Stimulated activated naive CD8-positive, alpha-beta T cell treated with anti-CD3 and anti-CD28 coated beads, Interleukin-15, Interleukin-2, amounts not matched to agents 100 U/mL and 50 U/mL, for 24 hours (primary cell): Measurements from ENCODE around the gene TCP1.
"Not testable (repeated sequence)": the region's sequence is repeated elsewhere in the genome, so short reads cannot be mapped to it uniquely, and the experiment has no call there.

Experiments
- ATAC-seq: fragments of 150-1000 bp; cut with Tn5 transposase; one replicate; pipeline ENCODE4 v1.10.0; 2021
- DNase-seq: peaks from one replicate; pipeline ENCODE4 v3.0.0; 2021

Gene TCP1

GRCh38 chr6:159739341-159739740 lies 50.1 kb downstream of the TCP1 start:
- DNase-seq = no peak
- no peak for ATAC-seq

DNA sequence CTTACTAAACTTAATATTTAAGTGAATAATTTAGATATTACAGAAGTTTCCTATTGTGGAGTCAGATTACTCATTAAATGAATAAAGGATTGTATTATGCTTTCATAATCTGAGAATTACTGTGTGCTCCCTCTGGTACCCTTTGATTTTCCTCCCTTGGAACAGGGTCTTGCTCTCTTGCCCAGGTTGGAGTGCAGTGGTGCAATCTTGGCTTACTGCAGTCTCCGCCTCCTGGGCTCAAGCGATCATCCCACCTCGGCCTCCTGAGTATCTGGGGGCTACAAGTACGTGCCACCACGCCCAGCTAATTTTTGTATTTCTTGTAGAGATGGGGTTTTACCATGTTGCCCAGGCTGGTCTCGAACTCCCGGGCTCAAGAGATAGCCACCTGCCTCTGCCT lies 52.5 kb downstream of the TCP1 start:
- ATAC-seq = no peak

GRCh38 chr6:159733395-159733794 lies 56.0 kb downstream of the TCP1 start:
- not testable (repeated sequence) for DNase-seq, ATAC-seq

More for the DNA sequence above, 52.5 kb downstream of the TCP1 start:
- no peak for DNase-seq

DNA sequence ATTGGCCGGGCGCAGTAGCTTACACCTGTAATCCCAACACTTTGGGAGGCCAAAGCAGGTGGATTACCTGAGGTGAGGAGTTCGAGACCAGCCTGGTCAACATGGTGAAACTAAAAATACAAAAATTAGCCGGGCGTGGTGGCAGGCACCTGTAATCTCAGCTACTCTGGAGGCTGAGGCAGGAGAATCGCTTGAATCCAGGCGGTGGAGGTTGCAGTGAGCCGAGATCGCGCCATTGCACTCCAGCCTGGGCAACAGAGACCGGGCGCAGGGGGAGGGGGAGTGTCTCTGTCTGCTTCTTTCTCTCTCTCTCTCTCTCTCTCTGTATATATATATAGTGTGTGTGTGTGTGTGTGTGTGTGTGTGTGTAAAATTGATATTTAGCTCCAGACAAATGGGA lies 56.9 kb downstream of the TCP1 start:
- not testable (repeated sequence) for DNase-seq, ATAC-seq

- DNase-seq = no peak
- ATAC-seq = no peak
These were observed 59.1 kb downstream of the TCP1 start for GRCh38 chr6:159730332-159730676.

GRCh38 chr6:159729598-159730331 lies 59.6 kb downstream of the TCP1 start:
- no peak for ATAC-seq

GRCh38 chr6:159728531-159728964 lies 60.9 kb downstream of the TCP1 start:
- ATAC-seq (no peak), DNase-seq (no peak)

More at GRCh38 chr6:159729598-159730331, 59.6 kb downstream of the TCP1 start:
- DNase-seq = no peak
